Tibial nerve (tissue), 4 donors: ENCODE results near the gene ISL1. TPM values are rescaled to one million over a fixed set of nuclear protein-coding genes. Genes with fewer than 3 reads are reported as not detected.

Experiments used
- DNase-seq, 2 donors: peaks; one replicate each; pipeline ENCODE4 v3.0.0-alpha.2; 2019; ENCODE audit warnings: low spot score in 2 of 2
- H3K27ac ChIP-seq, 4 donors: fragments of 200-600 bp; sonication (generic) in 3 of 4; one replicate each; pipeline ENCODE4 v1.5.1; 2017 to 2019; ENCODE audit warnings: mild to moderate bottlenecking in 1 of 4
- H3K27me3 ChIP-seq, 2 donors: fragments of 200-600 bp; sonication (generic) in 1 of 2; one replicate each; pipeline versions ENCODE4 v1.5.1 to v1.6.0; 2017 to 2019
- H3K36me3 ChIP-seq, 3 donors: fragments of 200-600 bp; sonication (generic); one replicate each; pipeline ENCODE4 v1.5.1; 2018 to 2019
- H3K4me1 ChIP-seq, 4 donors: fragments of 200-600 bp; sonication (generic) in 3 of 4; one replicate each; pipeline ENCODE4 v1.5.1; 2017 to 2019
- H3K4me3 ChIP-seq, 4 donors: fragments of 200-600 bp; sonication (generic) in 3 of 4; one replicate each; pipeline ENCODE4 v1.5.1; 2017 to 2019; ENCODE audit warnings: mild to moderate bottlenecking in 1 of 4, moderate library complexity in 1 of 4
- H3K9me3 ChIP-seq, 4 donors: fragments of 200-600 bp; sonication (generic) in 3 of 4; one replicate each; pipeline ENCODE4 v1.5.1; 2017 to 2019
- EP300 ChIP-seq, 2 donors: sonication (generic); formaldehyde crosslinking; IDR thresholded peaks; one replicate each; pipeline ENCODE4 v1.6.1; 2017; ENCODE audit warnings: antibody characterized with exemption in 2 of 2, mild to moderate bottlenecking in 1 of 2
- POLR2A ChIP-seq, 2 donors: fragments of 450-650 bp; IDR thresholded peaks; one replicate each; pipeline ENCODE4 v1.6.1; 2017; ENCODE audit warnings: antibody characterized with exemption in 2 of 2, mild to moderate bottlenecking in 2 of 2, moderate library complexity in 2 of 2
- WGBS, 2 donors: methylation state at CpG; one replicate each; pipeline ENCODE4 v1.1.5; 2018; 5-methylcytosine and 5-hydroxymethylcytosine counted together
- total RNA-seq, 4 donors: library from RNA; depleted of rRNA; stranded (reverse); fragments of >200 nt; gene quantifications; one replicate each; pipeline ENCODE4 v1.1.0, GENCODE V29; 2016
- TF ChIP-seq, protein P1 (sequence below), 5 experiments: fragments of 200-600 bp in 3 of 5; fragments of 450-650 bp in 2 of 5; sonication (generic) in 3 of 5; IDR thresholded peaks; one replicate each; pipeline ENCODE4 v1.5.1; 2016 to 2019; ENCODE audit warnings: antibody characterized with exemption in 5 of 5, mild to moderate bottlenecking in 3 of 5, moderate library complexity in 2 of 5

Gene ISL1
- total RNA-seq, 4 donors from 2014 or later, result not detected

DNA sequence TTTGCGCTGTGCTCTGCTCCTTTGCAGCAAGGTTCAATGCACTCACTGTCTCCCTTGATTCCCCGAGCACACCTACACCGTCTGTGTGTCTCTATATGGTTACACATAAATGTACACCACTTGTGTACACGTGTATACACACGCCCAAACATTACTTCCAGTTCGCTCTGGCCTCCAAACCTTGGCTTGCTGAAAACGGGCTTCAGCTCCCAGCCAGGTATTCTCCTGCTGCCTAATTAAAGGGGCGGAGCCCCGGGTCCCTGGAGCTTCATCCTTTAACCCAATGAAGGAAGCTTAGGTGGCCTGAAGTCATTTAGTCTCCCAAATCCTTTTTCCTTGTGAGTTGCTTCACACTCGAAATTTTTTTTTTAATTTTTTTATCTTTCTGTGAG, 4.6 kb downstream of the ISL1 start:
- DNase-seq, result no peak
- WGBS, 2 donors, result 21 to 24% methylated on average over 10 of the region's 10 CpGs
- Histone ChIP-seq H3K36me3 (no peaks in the 10 kb centered on the region), H3K27ac (no peak overlapping the region), H3K4me1 (peaks cover 0 to 46% (median 11%) of the 10 kb centered on the region in 4 donors), H3K4me3 (no peak overlapping the region), H3K9me3 (no peaks in the 10 kb centered on the region), H3K27me3 (peaks cover 0 to 98% of the 10 kb centered on the region in 2 donors)
- TF ChIP-seq EP300 (IDR thresholded peaks at IDR 0.05), result no peak
- no peak for TF ChIP-seq POLR2A (IDR thresholded peaks at IDR 0.05)
- TF ChIP-seq, protein P1, sequence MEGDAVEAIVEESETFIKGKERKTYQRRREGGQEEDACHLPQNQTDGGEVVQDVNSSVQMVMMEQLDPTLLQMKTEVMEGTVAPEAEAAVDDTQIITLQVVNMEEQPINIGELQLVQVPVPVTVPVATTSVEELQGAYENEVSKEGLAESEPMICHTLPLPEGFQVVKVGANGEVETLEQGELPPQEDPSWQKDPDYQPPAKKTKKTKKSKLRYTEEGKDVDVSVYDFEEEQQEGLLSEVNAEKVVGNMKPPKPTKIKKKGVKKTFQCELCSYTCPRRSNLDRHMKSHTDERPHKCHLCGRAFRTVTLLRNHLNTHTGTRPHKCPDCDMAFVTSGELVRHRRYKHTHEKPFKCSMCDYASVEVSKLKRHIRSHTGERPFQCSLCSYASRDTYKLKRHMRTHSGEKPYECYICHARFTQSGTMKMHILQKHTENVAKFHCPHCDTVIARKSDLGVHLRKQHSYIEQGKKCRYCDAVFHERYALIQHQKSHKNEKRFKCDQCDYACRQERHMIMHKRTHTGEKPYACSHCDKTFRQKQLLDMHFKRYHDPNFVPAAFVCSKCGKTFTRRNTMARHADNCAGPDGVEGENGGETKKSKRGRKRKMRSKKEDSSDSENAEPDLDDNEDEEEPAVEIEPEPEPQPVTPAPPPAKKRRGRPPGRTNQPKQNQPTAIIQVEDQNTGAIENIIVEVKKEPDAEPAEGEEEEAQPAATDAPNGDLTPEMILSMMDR (IDR thresholded peaks at IDR 0.05), result no peak

GRCh38 chr5:51388488-51389287, 5.4 kb downstream of the ISL1 start:
- Histone ChIP-seq H3K36me3 (no peaks in the 10 kb centered on the region), H3K9me3 (no peaks in the 10 kb centered on the region), H3K4me1 (peaks cover 0 to 38% (median 9%) of the 10 kb centered on the region in 4 donors), H3K27ac (no peak overlapping the region), H3K4me3 (peak overlapping the region in 1 of 4 donors; percentile 39), H3K27me3 (peaks cover 0 to 97% of the 10 kb centered on the region in 2 donors)
- TF ChIP-seq EP300 (IDR thresholded peaks at IDR 0.05) (no peak), POLR2A (IDR thresholded peaks at IDR 0.05) (no peak)
- TF ChIP-seq, protein P1 (IDR thresholded peaks at IDR 0.05), result no peak
- no peak for DNase-seq
- 24 to 27% methylated on average over 12 of the region's 12 CpGs for WGBS, 2 donors

GRCh38 chr5:51389288-51389576, 6.0 kb downstream of the ISL1 start:
- 1% methylated on average over 9 to 16 of the region's 17 CpGs for WGBS, 2 donors
- Histone ChIP-seq H3K27me3 (peaks cover 0 to 96% of the 10 kb centered on the region in 2 donors), H3K27ac (no peak overlapping the region), H3K4me1 (peaks cover 0 to 34% (median 9%) of the 10 kb centered on the region in 4 donors), H3K9me3 (no peaks in the 10 kb centered on the region), H3K36me3 (no peaks in the 10 kb centered on the region), H3K4me3 (peak overlapping the region in 2 of 4 donors; percentile 2 to 39)
- TF ChIP-seq POLR2A (IDR thresholded peaks at IDR 0.05), result no peak
- no peak for DNase-seq

GRCh38 chr5:51389577-51390463, 6.6 kb downstream of the ISL1 start:
- H3K4me1 ChIP-seq, result peaks cover 0 to 34% (median 9%) of the 10 kb centered on the region in 4 donors
- H3K4me3 ChIP-seq, result peak overlapping the region in 3 of 4 donors; percentile 2 to 39 (median 17)
- H3K9me3 ChIP-seq, result no peaks in the 10 kb centered on the region
- DNase-seq, result no peak
- WGBS, 2 donors, result 11 to 14% methylated on average over 19 to 41 of the region's 68 CpGs
- peaks cover 0 to 96% of the 10 kb centered on the region in 2 donors for H3K27me3 ChIP-seq
- H3K27ac ChIP-seq, result no peak overlapping the region
- TF ChIP-seq EP300 (IDR thresholded peaks at IDR 0.05) (no peak), POLR2A (IDR thresholded peaks at IDR 0.05) (no peak)
- TF ChIP-seq, protein P1 (IDR thresholded peaks at IDR 0.05), result no peak
- no peaks in the 10 kb centered on the region for H3K36me3 ChIP-seq

- no peak for TF ChIP-seq EP300 (IDR thresholded peaks at IDR 0.05)
- no peak for TF ChIP-seq POLR2A (IDR thresholded peaks at IDR 0.05)
- TF ChIP-seq, protein P1 (IDR thresholded peaks at IDR 0.05), result no peak
- 46 to 49% methylated on average over 5 of the region's 5 CpGs for WGBS, 2 donors
- H3K27me3 ChIP-seq, result peaks cover 0 to 96% of the 10 kb centered on the region in 2 donors
Measured at GRCh38 chr5:51391175-51391574, 7.9 kb downstream of the ISL1 start.

More at GRCh38 chr5:51391175-51391574, 7.9 kb downstream of the ISL1 start:
- no peak for DNase-seq
- H3K36me3 ChIP-seq, result no peaks in the 10 kb centered on the region
- no peaks in the 10 kb centered on the region for H3K9me3 ChIP-seq
- H3K4me3 ChIP-seq, result no peak overlapping the region
- peaks cover 0 to 34% (median 9%) of the 10 kb centered on the region in 4 donors for H3K4me1 ChIP-seq
- no peak overlapping the region for H3K27ac ChIP-seq
